Fibroblast of villous mesenchyme (primary cell): ENCODE data around the gene MAGI1. TPM values are rescaled to one million over a fixed set of nuclear protein-coding genes. Genes with fewer than 3 reads are reported as not detected.
A peak's percentile ranks its signal among the peaks of the same experiment; 100 is the strongest.

Experiments
- DNase-seq: peaks from one replicate; pipeline ENCODE4 v3.0.0-alpha.2; 2010; ENCODE audit warnings: low read depth
- H3K4me3 ChIP-seq: 2 replicates; pipeline ENCODE4 v1.5.1; 2011; ENCODE audit warnings: low read depth, mild to moderate bottlenecking, low read length
- CTCF ChIP-seq: IDR thresholded peaks from 2 replicates; pipeline ENCODE4 v1.5.1; 2012; ENCODE audit warnings: low read depth, mild to moderate bottlenecking, low read length; ENCODE audit not compliant: insufficient read depth
- total RNA-seq: library from RNA; depleted of rRNA; stranded (reverse); fragments of >200 nt; gene quantifications from 2 replicates; pipeline ENCODE4 v1.2.3, GENCODE V29; 2012

MAGI1 gene
- total RNA-seq, 1 donor = 20.7 TPM

- H3K4me3 ChIP-seq = no peak overlapping the region
- no peak for TF ChIP-seq CTCF
- peak; percentile 94 for DNase-seq
Measured at GRCh38 chr3:65979162-65979561, 59.6 kb downstream of the MAGI1 start.

- TF ChIP-seq CTCF = no peak
- no peak for DNase-seq
- no peak overlapping the region for H3K4me3 ChIP-seq
Measured at GRCh38 chr3:65978116-65978515, 60.6 kb downstream of the MAGI1 start.

- DNase-seq = no peak
- H3K4me3 ChIP-seq = no peak overlapping the region
- no peak for TF ChIP-seq CTCF
Measured at GRCh38 chr3:65975032-65975431, 63.7 kb downstream of the MAGI1 start.

GRCh38 chr3:65974509-65974908, 64.2 kb downstream of the MAGI1 start:
- H3K4me3 ChIP-seq = no peak overlapping the region
- no peak for DNase-seq
- TF ChIP-seq CTCF = peak; percentile 38

- DNase-seq = no peak
- no peak overlapping the region for H3K4me3 ChIP-seq
- no peak for TF ChIP-seq CTCF
Measured at GRCh38 chr3:65972765-65973164, 66.0 kb downstream of the MAGI1 start.

- H3K4me3 ChIP-seq = no peak overlapping the region
- no peak for DNase-seq
- TF ChIP-seq CTCF = no peak
Measured at GRCh38 chr3:65971293-65972252, 67.1 kb downstream of the MAGI1 start.
